ENCODE results near the gene LUM.

The LUM gene

GRCh38 chr12:91127306-91127705, 16.0 kb upstream of the LUM start:
- no peak overlapping the region for H3K4me3 Mint-ChIP-seq
- no peaks in the 10 kb centered on the region for H3K9me3 Mint-ChIP-seq
- no peaks in the 10 kb centered on the region for H3K27me3 Mint-ChIP-seq
- H3K27ac Mint-ChIP-seq = no peak overlapping the region
- H3K36me3 Mint-ChIP-seq (ENCODE audit: low read depth) = no peaks in the 10 kb centered on the region
- DNase-seq = no peak
- H3K4me1 Mint-ChIP-seq (ENCODE audit: low read depth) = no peaks in the 10 kb centered on the region

- H3K36me3 Mint-ChIP-seq (ENCODE audit: low read depth) = no peaks in the 10 kb centered on the region
- no peaks in the 10 kb centered on the region for H3K27me3 Mint-ChIP-seq
- no peak overlapping the region for H3K27ac Mint-ChIP-seq
- DNase-seq = no peak
- no peaks in the 10 kb centered on the region for H3K9me3 Mint-ChIP-seq
- H3K4me1 Mint-ChIP-seq (ENCODE audit: low read depth) = no peaks in the 10 kb centered on the region
- no peak overlapping the region for H3K4me3 Mint-ChIP-seq
Measured at GRCh38 chr12:91126516-91126915, 15.2 kb upstream of the LUM start.

GRCh38 chr12:91123236-91123916, 12.1 kb upstream of the LUM start:
- no peak overlapping the region for H3K4me3 Mint-ChIP-seq
- H3K36me3 Mint-ChIP-seq (ENCODE audit: low read depth) = no peaks in the 10 kb centered on the region
- H3K27me3 Mint-ChIP-seq = no peaks in the 10 kb centered on the region
- no peaks in the 10 kb centered on the region for H3K4me1 Mint-ChIP-seq (ENCODE audit: low read depth)
- no peaks in the 10 kb centered on the region for H3K9me3 Mint-ChIP-seq
- no peak overlapping the region for H3K27ac Mint-ChIP-seq
- DNase-seq = no peak

GRCh38 chr12:91120781-91121180, 9.5 kb upstream of the LUM start:
- no peaks in the 10 kb centered on the region for H3K9me3 Mint-ChIP-seq
- no peak overlapping the region for H3K27ac Mint-ChIP-seq
- H3K36me3 Mint-ChIP-seq (ENCODE audit: low read depth) = no peaks in the 10 kb centered on the region
- no peak overlapping the region for H3K4me3 Mint-ChIP-seq
- no peaks in the 10 kb centered on the region for H3K27me3 Mint-ChIP-seq
- H3K4me1 Mint-ChIP-seq (ENCODE audit: low read depth) = no peaks in the 10 kb centered on the region
- no peak for DNase-seq

- DNase-seq = no peak
- no peaks in the 10 kb centered on the region for H3K9me3 Mint-ChIP-seq
- H3K4me1 Mint-ChIP-seq (ENCODE audit: low read depth) = no peaks in the 10 kb centered on the region
- H3K27ac Mint-ChIP-seq = no peak overlapping the region
- H3K36me3 Mint-ChIP-seq (ENCODE audit: low read depth) = no peaks in the 10 kb centered on the region
- H3K27me3 Mint-ChIP-seq = no peaks in the 10 kb centered on the region
- H3K4me3 Mint-ChIP-seq = no peak overlapping the region
Measured at GRCh38 chr12:91119089-91119488, 7.8 kb upstream of the LUM start.

- Mint-ChIP-seq H3K4me1 (ENCODE audit: low read depth) (no peaks in the 10 kb centered on the region), H3K4me3 (no peak overlapping the region), H3K36me3 (ENCODE audit: low read depth) (no peaks in the 10 kb centered on the region), H3K9me3 (no peaks in the 10 kb centered on the region), H3K27me3 (peaks cover 4% of the 10 kb centered on the region), H3K27ac (no peak overlapping the region)
- DNase-seq = no peak
Measured at GRCh38 chr12:91113621-91114020, 2.3 kb upstream of the LUM start.

GRCh38 chr12:91110311-91110924, 876 bp downstream of the LUM start:
- H3K4me3 Mint-ChIP-seq = no peak overlapping the region
- H3K9me3 Mint-ChIP-seq = no peaks in the 10 kb centered on the region
- peaks cover 11% of the 10 kb centered on the region for H3K27me3 Mint-ChIP-seq
- no peaks in the 10 kb centered on the region for H3K4me1 Mint-ChIP-seq (ENCODE audit: low read depth)
- no peak overlapping the region for H3K27ac Mint-ChIP-seq
- no peaks in the 10 kb centered on the region for H3K36me3 Mint-ChIP-seq (ENCODE audit: low read depth)
- DNase-seq = no peak

- Mint-ChIP-seq H3K27ac (no peak overlapping the region), H3K4me3 (no peak overlapping the region), H3K4me1 (ENCODE audit: low read depth) (no peaks in the 10 kb centered on the region), H3K27me3 (peaks cover 11% of the 10 kb centered on the region), H3K36me3 (ENCODE audit: low read depth) (no peaks in the 10 kb centered on the region), H3K9me3 (no peaks in the 10 kb centered on the region)
- no peak for DNase-seq
Measured at GRCh38 chr12:91109581-91110310, 1.5 kb downstream of the LUM start.

- Mint-ChIP-seq H3K27me3 (peaks cover 11% of the 10 kb centered on the region), H3K4me1 (ENCODE audit: low read depth) (no peaks in the 10 kb centered on the region), H3K27ac (no peak overlapping the region), H3K4me3 (no peak overlapping the region), H3K36me3 (ENCODE audit: low read depth) (no peaks in the 10 kb centered on the region), H3K9me3 (no peaks in the 10 kb centered on the region)
- DNase-seq = peak; percentile 51
Measured at GRCh38 chr12:91109148-91109564, 2.1 kb downstream of the LUM start.

- Mint-ChIP-seq H3K27ac (no peak overlapping the region), H3K4me1 (ENCODE audit: low read depth) (no peaks in the 10 kb centered on the region), H3K9me3 (no peaks in the 10 kb centered on the region), H3K27me3 (peaks cover 11% of the 10 kb centered on the region), H3K4me3 (no peak overlapping the region), H3K36me3 (ENCODE audit: low read depth) (no peaks in the 10 kb centered on the region)
- no peak for DNase-seq
Measured at GRCh38 chr12:91108196-91108755, 3.0 kb downstream of the LUM start.

GRCh38 chr12:91106283-91106682, 5.0 kb downstream of the LUM start:
- Mint-ChIP-seq H3K4me3 (no peak overlapping the region), H3K27ac (no peak overlapping the region), H3K4me1 (ENCODE audit: low read depth) (no peaks in the 10 kb centered on the region), H3K27me3 (peaks cover 11% of the 10 kb centered on the region), H3K9me3 (no peaks in the 10 kb centered on the region), H3K36me3 (ENCODE audit: low read depth) (no peaks in the 10 kb centered on the region)
- DNase-seq = no peak

- Mint-ChIP-seq H3K27me3 (peaks cover 11% of the 10 kb centered on the region), H3K27ac (no peak overlapping the region), H3K4me3 (no peak overlapping the region), H3K4me1 (ENCODE audit: low read depth) (no peaks in the 10 kb centered on the region), H3K36me3 (ENCODE audit: low read depth) (no peaks in the 10 kb centered on the region), H3K9me3 (no peaks in the 10 kb centered on the region)
- DNase-seq = no peak
Measured at GRCh38 chr12:91105807-91106206, 5.5 kb downstream of the LUM start.

GRCh38 chr12:91104812-91105466, 6.4 kb downstream of the LUM start:
- Mint-ChIP-seq H3K4me3 (no peak overlapping the region), H3K27ac (no peak overlapping the region), H3K27me3 (peaks cover 11% of the 10 kb centered on the region), H3K4me1 (ENCODE audit: low read depth) (no peaks in the 10 kb centered on the region), H3K9me3 (no peaks in the 10 kb centered on the region), H3K36me3 (ENCODE audit: low read depth) (no peaks in the 10 kb centered on the region)
- no peak for DNase-seq

GRCh38 chr12:91103624-91104023, 7.7 kb downstream of the LUM start:
- Mint-ChIP-seq H3K4me3 (no peak overlapping the region), H3K4me1 (ENCODE audit: low read depth) (no peaks in the 10 kb centered on the region), H3K36me3 (ENCODE audit: low read depth) (no peaks in the 10 kb centered on the region), H3K27me3 (peaks cover 7% of the 10 kb centered on the region), H3K9me3 (no peaks in the 10 kb centered on the region), H3K27ac (no peak overlapping the region)
- DNase-seq = no peak

All from activated T-cell treated with anti-CD3 and anti-CD28 coated beads, Interleukin-2, amount 50 U/mL, for 24 hours (primary cell).